Tongue (tissue), 2 donors: ENCODE measurements around the gene TPST2. TPM values are rescaled to one million over a fixed set of nuclear protein-coding genes. Genes with fewer than 3 reads are reported as not detected.

Experiments
- small RNA-seq: library from RNA; depleted of rRNA; stranded (forward); fragments of <200 nt; gene quantifications from one replicate; pipeline ENCODE3, GENCODE V24; 2014; ENCODE audit warnings: low replicate concordance
- total RNA-seq: library from RNA; depleted of rRNA; stranded (reverse); fragments of >200 nt; gene quantifications from one replicate; pipeline ENCODE4 v1.2.3, GENCODE V29; 2014

The TPST2 gene
- total RNA-seq, 1 donor from 2014 or later = 13.1 TPM

Small RNA genes lying within 50 kb of the gene (small RNA-seq; reads per million reads assigned to genes)
- 0.15 reads per million for gene MIR548J

Other genes starting within 250 kb of the TPST2 start
- 0.41 TPM for gene ASPHD2, start 160.9 kb downstream of the TPST2 start, total RNA-seq
- gene HPS4, start 106.3 kb downstream of the TPST2 start, total RNA-seq = 27.8 TPM
- gene SRRD, start 106.3 kb downstream of the TPST2 start, total RNA-seq = 16.5 TPM
- gene TFIP11, start 77.7 kb downstream of the TPST2 start, total RNA-seq = 28.4 TPM
- not detected for gene CRYBB1, start 27.9 kb upstream of the TPST2 start, total RNA-seq
- not detected for gene CRYBA4, start 31.8 kb upstream of the TPST2 start, total RNA-seq
- 1.1 TPM for gene MIAT, start 67.5 kb upstream of the TPST2 start, total RNA-seq